ENCODE data around the gene DHCR24.

DHCR24 gene

GRCh38 chr1:54885807-54886723, 930 bp downstream of the DHCR24 start:
- TF ChIP-seq, protein P1, sequence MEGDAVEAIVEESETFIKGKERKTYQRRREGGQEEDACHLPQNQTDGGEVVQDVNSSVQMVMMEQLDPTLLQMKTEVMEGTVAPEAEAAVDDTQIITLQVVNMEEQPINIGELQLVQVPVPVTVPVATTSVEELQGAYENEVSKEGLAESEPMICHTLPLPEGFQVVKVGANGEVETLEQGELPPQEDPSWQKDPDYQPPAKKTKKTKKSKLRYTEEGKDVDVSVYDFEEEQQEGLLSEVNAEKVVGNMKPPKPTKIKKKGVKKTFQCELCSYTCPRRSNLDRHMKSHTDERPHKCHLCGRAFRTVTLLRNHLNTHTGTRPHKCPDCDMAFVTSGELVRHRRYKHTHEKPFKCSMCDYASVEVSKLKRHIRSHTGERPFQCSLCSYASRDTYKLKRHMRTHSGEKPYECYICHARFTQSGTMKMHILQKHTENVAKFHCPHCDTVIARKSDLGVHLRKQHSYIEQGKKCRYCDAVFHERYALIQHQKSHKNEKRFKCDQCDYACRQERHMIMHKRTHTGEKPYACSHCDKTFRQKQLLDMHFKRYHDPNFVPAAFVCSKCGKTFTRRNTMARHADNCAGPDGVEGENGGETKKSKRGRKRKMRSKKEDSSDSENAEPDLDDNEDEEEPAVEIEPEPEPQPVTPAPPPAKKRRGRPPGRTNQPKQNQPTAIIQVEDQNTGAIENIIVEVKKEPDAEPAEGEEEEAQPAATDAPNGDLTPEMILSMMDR (IDR thresholded peaks at IDR 0.05; ENCODE audit: poor library complexity, severe bottlenecking) = no peak
- Histone ChIP-seq H3K4me3 (ENCODE audit: severe bottlenecking) (peak overlapping the region; percentile 63), H3K9me3 (ENCODE audit: severe bottlenecking) (no peaks in the 10 kb centered on the region), H3K4me1 (ENCODE audit: insufficient read depth, poor library complexity, severe bottlenecking) (peaks cover 46% of the 10 kb centered on the region), H3K27me3 (ENCODE audit: insufficient read depth, poor library complexity, severe bottlenecking) (no peaks in the 10 kb centered on the region), H3K27ac (ENCODE audit: poor library complexity, severe bottlenecking) (peak overlapping the region; percentile 79), H3K36me3 (ENCODE audit: low read depth) (peaks cover 51% of the 10 kb centered on the region)
- no peak for DNase-seq (ENCODE audit: low spot score)
- peak; percentile 45 for ATAC-seq (ENCODE audit: low read depth)

DNA sequence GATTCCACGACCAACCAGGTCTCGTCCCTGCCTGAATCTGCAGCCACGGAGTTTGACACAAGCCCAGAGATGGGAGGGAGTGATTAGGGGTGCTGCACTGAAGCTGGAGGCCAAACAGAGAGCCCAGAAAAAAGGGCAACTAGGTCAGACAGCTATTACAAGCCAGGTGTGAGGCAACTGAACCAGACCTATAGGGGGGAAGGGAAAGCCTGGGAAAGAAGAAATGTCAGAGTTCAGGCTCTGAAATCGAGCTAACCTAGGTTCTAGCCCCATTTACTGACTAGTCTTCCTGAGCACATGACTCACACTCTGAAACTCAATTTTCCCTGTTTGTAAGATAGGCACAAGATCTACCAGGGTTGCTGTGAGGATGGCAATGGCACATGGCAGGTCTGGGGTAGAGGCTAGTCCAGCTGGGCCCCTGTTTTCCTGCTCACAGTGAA, 1.7 kb downstream of the DHCR24 start:
- peak overlapping the region; percentile 63 for H3K4me3 ChIP-seq (ENCODE audit: severe bottlenecking)
- peaks cover 59% of the 10 kb centered on the region for H3K36me3 ChIP-seq (ENCODE audit: low read depth)

GRCh38 chr1:54884768-54885167, 2.2 kb downstream of the DHCR24 start:
- Histone ChIP-seq H3K4me3 (ENCODE audit: severe bottlenecking) (no peak overlapping the region), H3K36me3 (ENCODE audit: low read depth) (peaks cover 64% of the 10 kb centered on the region), H3K27me3 (ENCODE audit: insufficient read depth, poor library complexity, severe bottlenecking) (no peaks in the 10 kb centered on the region), H3K4me1 (ENCODE audit: insufficient read depth, poor library complexity, severe bottlenecking) (peaks cover 53% of the 10 kb centered on the region), H3K27ac (ENCODE audit: poor library complexity, severe bottlenecking) (peak overlapping the region; percentile 79), H3K9me3 (ENCODE audit: severe bottlenecking) (no peaks in the 10 kb centered on the region)
- TF ChIP-seq, protein P1 (IDR thresholded peaks at IDR 0.05; ENCODE audit: poor library complexity, severe bottlenecking) = no peak
- DNase-seq (ENCODE audit: low spot score) (no peak), ATAC-seq (ENCODE audit: low read depth) (no peak)

More for the DNA sequence above, 1.7 kb downstream of the DHCR24 start:
- ATAC-seq (ENCODE audit: low read depth) (no peak), DNase-seq (ENCODE audit: low spot score) (no peak)
- Histone ChIP-seq H3K27me3 (ENCODE audit: insufficient read depth, poor library complexity, severe bottlenecking) (no peaks in the 10 kb centered on the region), H3K4me1 (ENCODE audit: insufficient read depth, poor library complexity, severe bottlenecking) (peaks cover 48% of the 10 kb centered on the region), H3K27ac (ENCODE audit: poor library complexity, severe bottlenecking) (peak overlapping the region; percentile 79), H3K9me3 (ENCODE audit: severe bottlenecking) (no peaks in the 10 kb centered on the region)
- TF ChIP-seq, protein P1 (IDR thresholded peaks at IDR 0.05; ENCODE audit: poor library complexity, severe bottlenecking) = no peak

DNA sequence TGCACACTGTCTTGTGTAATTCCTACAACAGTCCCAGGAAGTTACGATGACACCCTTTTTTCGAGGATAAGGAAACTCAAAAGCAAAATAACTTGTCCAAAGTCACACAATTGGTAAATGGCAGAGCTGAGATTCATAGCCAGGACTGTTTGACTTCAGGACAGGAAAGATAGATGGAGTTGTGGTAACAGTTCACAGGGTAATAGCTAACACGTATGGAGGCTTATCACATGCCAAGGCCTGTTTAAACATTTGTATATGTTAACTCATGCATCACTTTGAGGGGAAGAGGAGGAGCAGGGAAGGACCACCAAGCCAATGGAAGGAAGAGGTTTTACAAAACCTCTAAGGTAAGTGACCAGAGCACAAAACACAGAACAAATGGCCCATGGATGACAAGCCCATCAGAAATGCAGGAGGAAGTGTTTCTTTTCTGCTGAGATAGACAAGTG, 2.8 kb downstream of the DHCR24 start:
- H3K36me3 ChIP-seq (ENCODE audit: low read depth) = peaks cover 70% of the 10 kb centered on the region
- H3K4me1 ChIP-seq (ENCODE audit: insufficient read depth, poor library complexity, severe bottlenecking) = peaks cover 59% of the 10 kb centered on the region
- H3K4me3 ChIP-seq (ENCODE audit: severe bottlenecking) = no peak overlapping the region
- H3K9me3 ChIP-seq (ENCODE audit: severe bottlenecking) = no peaks in the 10 kb centered on the region
- peak overlapping the region; percentile 79 for H3K27ac ChIP-seq (ENCODE audit: poor library complexity, severe bottlenecking)
- DNase-seq (ENCODE audit: low spot score) = no peak
- ATAC-seq (ENCODE audit: low read depth) = no peak
- no peaks in the 10 kb centered on the region for H3K27me3 ChIP-seq (ENCODE audit: insufficient read depth, poor library complexity, severe bottlenecking)
- TF ChIP-seq, protein P1 (IDR thresholded peaks at IDR 0.05; ENCODE audit: poor library complexity, severe bottlenecking) = no peak
